Brain pericyte (primary cell): Measurements from ENCODE around the gene CASZ1.

Source experiments
- DNase-seq: peaks from one replicate; pipeline ENCODE4 v3.0.0-alpha.2; 2012; ENCODE audit warnings: low read depth, low spot score

Gene CASZ1

GRCh38 chr1:10657088-10657847 is 139.2 kb downstream of the CASZ1 start:
- DNase-seq, result no peak

GRCh38 chr1:10656431-10656830 is 140.0 kb downstream of the CASZ1 start:
- no peak for DNase-seq

GRCh38 chr1:10655002-10655401 is 141.4 kb downstream of the CASZ1 start:
- no peak for DNase-seq

- DNase-seq, result no peak
Observed at GRCh38 chr1:10653370-10654125, 142.9 kb downstream of the CASZ1 start.

DNA sequence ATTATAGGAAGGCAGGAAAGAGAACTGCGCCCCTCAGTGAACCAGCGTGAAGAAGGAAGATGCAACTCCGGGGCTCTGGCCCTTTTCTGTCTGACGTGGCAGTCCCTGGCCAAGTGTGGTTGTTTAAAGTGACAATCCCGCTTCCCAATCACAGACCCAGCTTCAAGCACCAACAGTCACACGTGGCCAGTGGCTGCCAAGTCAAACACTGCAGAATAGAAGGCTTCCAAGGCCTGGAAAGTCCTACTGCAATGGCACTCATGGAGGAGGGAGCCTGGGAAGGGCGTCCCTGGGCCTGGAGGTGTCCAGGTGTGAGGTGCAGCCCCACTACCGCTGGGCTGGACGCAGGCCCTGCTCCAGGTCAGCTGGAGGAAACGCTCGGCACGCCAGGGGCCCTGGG is 143.8 kb downstream of the CASZ1 start:
- DNase-seq, result no peak

DNA sequence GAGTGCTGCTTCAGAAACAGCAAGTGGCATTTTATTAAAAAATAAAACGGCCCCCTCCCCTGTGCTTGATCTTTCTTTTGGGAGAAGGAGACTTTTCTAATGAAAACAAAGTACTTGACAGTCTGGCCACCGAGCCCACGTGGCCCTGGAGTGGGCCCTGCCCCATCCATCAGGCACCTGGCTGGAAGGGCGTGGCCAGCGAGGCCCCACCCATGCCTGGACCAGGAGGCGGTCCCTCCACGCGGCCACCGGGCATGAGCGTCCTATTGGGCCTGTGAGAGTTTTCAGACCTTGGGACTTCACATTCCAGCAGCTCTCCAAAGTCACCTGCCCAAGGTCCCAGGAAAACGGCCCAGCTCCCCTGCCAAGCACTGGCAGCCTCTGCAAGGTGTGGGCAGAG is 144.7 kb downstream of the CASZ1 start:
- no peak for DNase-seq

DNA sequence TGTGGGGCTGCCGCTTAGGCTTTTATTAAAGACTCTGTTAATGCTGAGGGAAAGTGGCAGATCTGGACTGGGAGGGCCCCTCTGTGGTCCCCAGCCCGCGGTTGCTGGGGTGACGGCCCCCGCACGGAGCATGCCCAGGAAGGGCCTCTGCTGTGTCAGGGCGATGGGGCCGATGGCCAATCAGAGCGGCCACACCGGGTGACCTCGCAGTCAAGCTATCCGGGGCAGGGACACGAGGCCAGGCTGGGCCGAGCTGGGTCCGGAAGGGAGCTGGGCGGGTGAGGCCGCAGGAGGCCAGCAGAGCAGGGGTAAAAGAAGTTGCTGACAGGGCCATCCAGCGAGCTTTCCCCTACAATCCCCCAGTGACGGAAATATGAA is 145.1 kb downstream of the CASZ1 start:
- no peak for DNase-seq

DNA sequence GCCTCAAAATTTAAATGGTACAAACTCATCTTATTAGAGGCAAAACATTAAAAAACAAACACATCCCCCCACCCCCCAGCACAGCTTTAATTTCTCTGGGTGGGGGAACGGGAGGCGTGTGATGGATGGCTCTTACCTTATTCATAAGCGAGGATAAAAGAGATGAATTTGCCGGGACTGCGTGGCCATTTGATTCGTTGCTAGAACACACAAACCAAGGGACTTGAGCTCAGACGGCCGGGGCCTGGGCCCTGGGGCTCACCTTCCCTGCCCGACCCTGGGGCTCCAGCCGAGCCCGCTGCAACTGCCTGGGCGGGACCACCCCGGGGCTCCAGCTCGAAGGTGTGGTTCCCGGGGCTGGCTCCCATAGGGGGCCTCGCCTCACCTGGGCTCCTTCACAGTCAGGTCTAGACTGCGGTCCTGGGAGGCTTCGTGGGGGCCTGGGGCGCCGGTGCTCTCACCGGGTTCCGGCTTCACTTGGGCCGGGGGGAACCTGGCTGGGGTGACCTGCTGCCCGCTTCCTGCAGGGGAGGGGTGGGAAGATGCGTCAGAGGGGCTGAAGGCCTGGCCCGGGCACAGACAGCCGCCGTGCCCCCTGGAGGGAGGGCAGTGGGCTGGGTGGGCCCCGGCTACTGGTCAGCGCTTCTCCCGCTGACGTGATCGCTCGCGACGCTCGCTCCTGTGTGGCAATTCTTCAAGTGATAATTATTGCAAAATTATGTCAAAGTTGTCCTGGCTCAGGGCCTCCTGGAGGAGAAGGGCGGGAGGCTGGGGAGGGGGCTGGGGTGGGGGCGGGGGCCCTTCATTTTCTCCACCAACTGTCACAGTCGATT is 145.7 kb downstream of the CASZ1 start:
- no peak for DNase-seq

DNA sequence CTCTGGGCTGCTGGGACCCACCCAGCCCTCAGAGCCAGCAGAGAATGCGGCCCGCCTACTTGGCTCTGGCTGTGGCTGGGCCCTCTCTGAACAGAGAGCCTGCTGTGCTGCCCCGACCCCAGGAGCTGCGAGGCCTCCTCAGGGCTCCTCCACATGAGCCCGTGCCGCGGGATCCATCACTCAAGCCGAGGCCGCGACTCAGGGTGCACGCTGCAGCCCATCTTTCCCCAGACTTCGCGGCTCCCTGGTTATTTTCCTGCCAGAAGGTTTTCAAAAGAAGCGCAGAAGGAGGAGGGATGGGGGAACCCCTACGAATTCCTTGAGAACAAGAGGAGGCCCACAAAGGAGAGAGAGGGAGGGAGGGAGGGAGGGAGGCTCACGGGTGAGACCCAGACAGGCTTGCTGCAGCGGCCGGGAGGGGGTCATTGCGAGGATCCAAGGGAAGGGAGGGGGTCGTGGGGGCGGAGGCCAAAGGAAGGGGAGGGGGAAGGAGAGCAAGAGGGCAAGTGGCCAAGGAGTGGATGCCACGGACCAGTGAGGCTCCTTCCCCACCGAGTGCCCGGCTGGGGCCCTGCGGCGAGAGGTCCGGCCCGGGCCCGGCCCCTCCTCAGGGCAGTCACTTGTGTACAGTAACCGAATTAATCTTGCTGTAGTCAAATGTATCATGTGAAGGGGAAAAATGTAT is 146.8 kb downstream of the CASZ1 start:
- DNase-seq, result no peak

DNA sequence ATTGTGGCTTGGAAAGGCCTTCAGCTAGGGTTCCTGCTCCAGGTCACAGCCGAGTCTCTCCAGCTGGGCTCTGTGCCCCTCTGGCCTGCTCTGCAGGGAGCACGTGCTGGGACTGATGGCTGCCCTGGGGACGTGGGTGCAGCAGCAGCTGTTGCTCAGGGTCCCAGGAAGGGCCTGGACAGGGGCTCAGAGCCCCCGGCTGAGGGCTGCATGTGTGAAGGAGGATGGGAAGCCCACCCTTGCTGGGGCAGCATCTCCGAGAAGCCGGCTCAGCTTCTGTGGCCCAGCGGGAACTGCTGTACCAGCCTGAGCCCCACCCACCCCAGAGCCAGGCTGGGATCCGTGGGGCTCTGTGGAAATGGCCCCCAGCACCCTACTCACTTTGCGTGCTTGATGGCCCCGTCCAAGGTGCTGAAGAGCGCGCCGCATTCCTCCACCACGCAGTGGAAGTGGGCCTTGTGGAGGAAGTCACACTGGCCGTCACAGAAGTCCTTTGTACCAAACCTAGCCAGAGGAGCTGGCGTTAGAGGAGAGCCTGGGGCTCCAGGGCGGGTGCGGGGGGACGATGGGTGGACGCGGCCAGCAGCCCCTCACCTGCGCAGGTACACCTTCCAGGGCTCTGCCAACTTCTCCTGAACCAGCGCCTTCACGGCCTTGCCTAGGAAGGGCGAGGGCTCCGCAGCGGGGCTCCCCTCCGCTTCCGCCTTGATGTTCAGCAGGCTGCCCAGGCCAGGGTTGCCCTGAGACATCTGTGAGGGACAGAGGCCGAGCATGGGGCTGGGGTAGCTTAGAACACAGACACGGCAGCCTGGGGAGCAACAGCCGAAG is 147.5 kb downstream of the CASZ1 start:
- DNase-seq, result no peak

DNA sequence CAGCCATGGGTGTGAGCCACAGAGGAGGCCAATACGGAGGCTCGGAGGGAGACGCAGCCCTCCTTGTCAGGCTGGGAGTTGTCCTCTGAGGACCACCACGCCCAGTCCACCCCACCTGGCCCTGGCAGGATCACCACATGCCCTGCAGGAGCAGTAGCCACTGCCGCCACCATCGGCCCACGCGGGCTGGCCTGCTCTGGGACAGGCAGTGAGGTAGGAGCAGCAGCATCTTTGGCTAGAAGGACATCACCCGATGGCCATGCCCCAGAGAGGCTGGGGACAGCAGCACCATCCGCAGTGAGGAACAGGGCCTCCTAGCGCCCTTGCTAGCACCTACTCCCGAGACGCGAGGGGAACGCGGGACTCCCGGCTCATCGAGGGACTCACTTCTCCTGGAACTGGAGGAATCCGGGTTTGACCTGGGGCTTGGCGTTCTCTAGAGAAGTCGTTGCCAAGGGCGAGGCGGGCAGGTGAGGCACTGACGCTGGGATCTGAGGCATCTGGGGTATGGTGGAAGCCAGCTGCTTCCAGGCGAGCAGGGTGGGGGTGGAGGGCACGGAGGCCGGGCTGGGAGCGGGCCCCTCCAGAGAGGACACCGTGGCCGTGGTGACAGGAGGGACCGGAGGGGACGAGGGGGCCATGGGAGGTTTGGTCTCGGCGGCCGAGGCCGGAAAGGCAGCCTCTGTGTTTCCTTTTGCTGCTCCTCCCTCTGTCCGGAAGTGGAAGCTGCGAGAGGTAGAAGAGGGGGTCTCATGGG is 148.9 kb downstream of the CASZ1 start:
- no peak for DNase-seq

DNA sequence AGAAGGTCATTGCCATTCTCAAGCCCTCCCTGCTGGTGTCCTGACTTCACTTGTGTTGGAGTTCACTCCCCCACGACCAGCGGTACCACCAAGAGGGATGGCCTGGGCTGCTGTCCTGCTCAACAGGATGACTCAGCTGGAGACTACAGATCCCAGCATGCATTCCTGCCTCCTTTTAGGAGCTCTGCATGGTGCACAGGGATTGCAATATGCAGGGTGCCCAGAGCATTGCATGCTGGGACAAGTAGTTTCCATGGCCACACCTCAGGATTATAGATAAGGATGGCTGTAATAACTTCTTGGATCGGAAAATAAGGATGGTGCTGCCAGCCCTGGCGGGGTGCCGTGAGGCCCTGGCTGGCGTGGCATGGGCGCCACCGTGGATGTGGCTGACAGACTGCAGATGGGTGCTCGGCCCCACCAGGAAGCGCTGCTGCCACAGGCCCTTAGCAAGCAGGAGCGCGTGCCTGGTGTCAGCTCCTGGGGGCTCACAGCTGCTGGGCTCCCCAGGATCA is 150.0 kb downstream of the CASZ1 start:
- no peak for DNase-seq

GRCh38 chr1:10644307-10645128 is 151.9 kb downstream of the CASZ1 start:
- DNase-seq, result no peak

DNA sequence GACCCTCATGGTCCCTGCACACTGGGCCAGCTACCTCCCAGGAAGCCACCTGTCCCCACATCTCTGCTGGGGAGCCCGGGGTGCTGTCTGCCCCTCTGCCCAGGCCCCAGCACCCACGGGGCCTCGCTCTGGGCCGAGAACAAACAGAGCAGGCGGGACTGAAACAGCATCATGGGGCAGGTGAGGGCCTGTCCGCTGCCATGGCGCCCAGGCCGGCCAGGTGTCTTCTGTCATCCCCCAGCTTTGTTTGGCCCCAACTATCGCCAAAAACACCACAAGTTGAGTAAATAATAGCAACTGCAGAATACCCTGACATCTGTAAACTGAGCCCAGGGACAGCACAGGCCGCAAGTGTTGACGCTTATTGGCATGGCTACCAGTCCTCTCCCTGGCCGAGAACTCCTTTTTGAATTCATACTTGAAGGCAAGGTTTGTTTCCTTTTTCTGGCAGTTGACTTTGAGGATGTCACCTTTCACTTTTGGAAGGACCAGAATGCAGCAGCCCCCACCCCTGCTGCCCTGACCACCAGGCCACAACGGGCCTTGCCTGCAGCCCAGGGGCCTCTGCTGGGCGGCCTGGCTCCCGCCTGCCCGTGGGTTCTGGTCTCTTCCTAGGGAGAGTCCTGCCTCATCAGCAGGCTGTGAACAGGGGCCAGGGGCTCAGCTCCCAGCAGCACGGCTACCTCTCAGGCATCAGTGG is 152.7 kb downstream of the CASZ1 start:
- DNase-seq, result no peak

GRCh38 chr1:10642403-10643080 is 153.9 kb downstream of the CASZ1 start:
- DNase-seq, result no peak

GRCh38 chr1:10641976-10642375 is 154.5 kb downstream of the CASZ1 start:
- DNase-seq, result no peak

DNA sequence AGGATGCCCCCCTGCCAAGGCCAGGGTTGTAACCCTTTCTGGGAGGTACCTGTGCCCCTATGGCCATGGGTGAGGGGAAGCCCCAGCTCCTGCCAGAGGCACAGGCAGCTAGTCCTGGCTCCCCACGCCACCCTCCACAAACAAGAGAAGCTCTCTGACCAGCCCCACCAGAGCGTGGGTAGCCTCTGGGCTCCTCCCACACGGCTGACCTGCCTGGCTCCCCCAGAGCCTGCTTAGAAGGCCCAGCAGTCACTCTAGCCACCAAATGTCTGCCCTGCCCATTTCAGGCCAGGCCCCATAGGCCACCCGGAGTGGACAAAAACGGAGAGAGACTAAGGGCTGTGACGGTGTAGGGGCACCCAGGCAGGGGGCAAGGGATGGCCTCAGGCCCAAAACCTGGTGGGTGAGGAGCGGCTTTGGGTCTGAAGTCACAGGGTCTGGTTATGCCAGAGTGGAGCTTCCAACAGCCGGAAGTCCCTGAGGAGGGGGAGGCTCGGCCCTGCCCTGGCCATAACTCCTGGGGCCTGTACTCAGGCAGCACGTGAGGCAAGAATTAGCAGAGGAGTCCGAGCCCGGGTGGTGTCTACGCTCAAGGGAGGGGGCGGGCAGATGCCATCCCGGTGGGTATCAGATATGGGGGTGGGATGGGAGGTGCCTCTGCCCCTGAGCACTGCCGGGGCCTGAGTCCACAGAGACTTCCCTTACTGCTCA is 155.4 kb downstream of the CASZ1 start:
- DNase-seq, result no peak
